Superior temporal gyrus (tissue), 1 donor: ENCODE measurements around the gene ZBTB16.
A peak's percentile ranks its signal among the peaks of the same experiment; 100 is the strongest.

Experiments
- DNase-seq: peaks from one replicate; pipeline ENCODE4 v3.0.0-alpha.2; 2016; ENCODE audit errors: extremely low spot score

Gene ZBTB16, protein sequence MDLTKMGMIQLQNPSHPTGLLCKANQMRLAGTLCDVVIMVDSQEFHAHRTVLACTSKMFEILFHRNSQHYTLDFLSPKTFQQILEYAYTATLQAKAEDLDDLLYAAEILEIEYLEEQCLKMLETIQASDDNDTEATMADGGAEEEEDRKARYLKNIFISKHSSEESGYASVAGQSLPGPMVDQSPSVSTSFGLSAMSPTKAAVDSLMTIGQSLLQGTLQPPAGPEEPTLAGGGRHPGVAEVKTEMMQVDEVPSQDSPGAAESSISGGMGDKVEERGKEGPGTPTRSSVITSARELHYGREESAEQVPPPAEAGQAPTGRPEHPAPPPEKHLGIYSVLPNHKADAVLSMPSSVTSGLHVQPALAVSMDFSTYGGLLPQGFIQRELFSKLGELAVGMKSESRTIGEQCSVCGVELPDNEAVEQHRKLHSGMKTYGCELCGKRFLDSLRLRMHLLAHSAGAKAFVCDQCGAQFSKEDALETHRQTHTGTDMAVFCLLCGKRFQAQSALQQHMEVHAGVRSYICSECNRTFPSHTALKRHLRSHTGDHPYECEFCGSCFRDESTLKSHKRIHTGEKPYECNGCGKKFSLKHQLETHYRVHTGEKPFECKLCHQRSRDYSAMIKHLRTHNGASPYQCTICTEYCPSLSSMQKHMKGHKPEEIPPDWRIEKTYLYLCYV

DNA sequence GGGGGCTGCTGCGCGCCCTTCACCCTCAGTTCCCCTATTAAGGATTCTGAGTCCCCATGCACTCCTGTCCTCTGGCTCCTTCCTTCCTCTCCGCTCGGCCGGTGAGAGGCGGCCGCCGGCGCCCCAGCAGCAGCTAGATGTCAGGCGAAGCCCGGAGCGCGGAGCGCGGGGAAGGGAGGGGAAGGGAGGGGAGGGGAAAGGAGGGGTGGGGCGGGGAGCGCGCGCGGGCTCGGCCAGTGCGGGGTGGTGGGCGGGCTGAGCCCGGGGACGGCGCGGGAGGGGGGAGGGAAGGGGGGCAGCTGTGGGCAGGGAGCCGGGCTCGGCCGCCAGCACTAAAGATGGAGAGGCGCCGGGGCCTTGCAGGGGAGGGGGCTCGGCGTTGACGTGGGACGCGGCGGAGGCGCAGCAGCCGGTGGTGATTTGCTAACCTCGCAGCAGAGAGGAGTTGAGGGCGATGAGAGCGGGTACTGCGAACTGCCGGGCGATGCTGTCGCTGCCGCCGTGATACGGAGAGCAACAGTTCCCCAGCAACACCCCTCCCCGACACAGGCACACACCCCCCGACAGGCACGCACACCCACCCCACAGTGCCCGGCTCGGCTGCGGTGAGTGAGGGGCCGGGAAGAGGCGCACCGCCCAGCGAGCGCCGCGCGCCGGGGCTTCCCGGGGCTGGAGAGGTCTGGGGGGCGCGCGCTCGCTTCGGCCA lies at the start of gene ZBTB16:
Gene ZBTB16, plus strand, starts transcription at position 434 of the 706 bp plus-strand sequence. CDS start 3,590 bp downstream, outside the sequence.
- peak; percentile 88 for DNase-seq

DNA sequence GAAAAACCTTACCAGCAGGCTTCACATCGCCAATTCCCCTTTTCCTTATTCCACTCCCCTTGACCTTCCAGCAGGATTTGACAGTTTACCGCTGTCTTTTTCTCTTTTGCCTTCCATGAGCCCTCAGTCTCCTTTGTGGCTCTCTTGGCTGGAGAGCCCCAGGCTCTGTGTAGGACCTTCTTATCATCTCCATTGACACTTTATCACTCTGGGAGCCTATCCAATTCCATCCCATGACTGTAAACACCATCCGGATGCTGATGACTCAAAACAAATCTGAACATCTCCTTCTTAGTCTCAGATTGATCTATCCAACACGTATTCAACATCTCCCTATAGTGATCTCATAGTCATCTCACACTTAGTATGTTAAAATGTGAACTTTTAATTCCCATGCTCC lies 48.6 kb upstream of the ZBTB16 start:
- DNase-seq, result no peak

DNA sequence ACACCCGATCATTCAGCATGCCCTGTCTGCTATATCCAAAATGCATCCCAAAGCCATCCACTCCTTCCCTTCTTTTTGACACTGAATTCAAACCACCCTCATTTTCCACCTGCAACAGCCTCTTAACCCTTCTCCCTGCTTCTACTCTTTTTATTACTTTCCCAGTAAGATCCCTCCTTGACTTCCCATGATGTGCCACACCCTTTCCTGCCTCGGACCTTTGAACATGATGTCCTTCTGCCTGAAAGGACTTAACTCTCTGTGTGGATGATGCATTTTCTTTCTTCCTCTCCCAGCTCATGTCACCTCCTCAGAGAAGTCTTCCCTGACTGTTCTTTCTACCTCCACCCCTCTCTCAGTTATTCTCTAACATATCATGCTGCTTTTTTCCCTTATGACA lies 48.1 kb upstream of the ZBTB16 start:
- DNase-seq, result no peak

DNA sequence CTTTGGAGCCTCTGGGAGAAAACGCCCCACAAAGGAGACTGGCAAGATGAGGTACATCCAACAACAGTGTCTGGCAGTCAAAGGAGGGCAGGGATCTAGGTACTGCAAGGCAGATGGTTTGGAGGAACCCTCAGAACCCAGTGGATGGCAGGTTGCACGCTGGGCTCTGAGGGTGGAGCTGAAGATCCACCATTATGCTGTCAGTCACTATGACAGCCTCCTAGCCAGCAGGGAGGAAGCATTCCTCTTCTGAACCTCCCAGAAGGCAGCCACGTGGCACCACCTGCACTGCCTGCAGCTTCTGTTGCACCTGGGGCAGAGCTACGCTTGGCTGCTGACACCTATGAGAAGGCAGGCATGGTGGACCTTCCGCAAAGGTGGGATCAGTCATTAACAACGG lies 44.4 kb upstream of the ZBTB16 start:
- no peak for DNase-seq

DNA sequence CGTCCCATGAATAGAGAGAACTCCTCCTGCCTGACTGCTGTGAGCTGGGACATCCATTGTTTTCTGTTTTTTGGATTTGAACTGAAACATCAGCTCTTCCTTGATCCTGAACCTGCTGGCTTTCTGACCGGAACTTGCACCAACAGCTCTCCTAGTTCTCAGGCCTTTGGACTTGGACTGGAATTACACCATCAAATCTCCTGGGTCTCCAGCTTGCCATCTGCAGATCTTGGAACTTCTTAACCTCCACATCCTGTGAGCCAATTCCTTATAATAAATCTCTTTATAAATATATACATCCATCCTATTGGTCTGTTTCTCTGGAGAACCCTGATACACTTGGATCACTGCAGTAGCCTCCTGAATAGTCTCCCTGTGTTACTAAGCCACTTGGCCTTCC lies 42.5 kb upstream of the ZBTB16 start:
- DNase-seq, result no peak

DNA sequence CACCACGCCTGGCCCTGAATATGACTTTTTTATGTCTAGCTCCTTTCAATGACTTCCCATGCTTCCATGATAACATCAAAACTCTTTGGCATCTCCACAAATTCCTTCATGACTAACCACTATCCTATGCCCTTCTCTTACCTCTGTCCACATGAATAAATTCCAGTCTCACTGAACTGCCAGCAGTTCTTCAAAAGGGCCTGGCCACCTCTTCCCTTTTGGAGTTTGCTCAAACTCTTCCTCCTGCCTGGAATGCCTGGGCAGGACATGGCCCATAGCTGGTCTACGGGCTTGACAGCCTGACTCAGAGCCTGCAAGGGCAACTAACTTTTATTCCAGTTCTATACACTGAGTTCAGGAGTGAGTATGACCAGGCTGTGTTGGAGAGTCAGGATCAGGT lies 41.8 kb upstream of the ZBTB16 start:
- no peak for DNase-seq

DNA sequence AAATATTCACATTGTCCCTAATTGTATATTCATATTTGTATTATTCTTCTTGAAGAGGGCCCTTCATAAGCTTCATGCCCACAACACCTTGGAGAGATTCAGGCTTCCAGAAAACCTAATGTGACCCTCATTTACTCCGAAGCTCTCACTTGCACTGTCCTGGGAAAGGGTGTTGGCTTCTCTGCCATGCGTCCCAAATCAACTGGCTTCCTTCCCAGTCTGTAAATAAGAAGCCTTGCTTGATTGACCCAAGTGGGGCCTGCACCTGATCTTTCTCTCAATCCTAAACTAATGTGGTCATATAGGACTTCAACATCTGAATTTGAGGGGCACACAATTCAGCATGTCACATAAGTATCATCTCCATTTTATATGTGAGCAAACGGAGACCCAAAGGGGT lies 40.5 kb upstream of the ZBTB16 start:
- DNase-seq, result no peak

DNA sequence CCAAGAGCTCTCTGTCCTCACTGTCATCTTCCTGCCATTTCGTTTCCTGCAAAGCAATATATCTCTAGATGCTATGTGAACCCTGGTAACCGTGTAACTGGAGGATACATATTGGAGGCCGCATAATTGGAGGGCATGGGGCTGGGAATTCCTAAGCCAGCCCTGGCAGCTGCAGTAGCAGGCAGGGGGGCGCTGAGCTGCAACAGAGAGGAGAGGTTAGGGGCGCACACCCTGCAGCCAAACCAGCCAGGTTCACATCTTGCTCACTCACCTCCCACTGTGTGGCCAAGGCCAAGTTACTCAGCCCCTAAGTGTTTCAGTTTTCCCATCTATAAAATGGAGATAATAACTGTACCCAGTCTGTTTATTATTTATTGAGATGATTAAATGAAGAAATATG lies 39.9 kb upstream of the ZBTB16 start:
- no peak for DNase-seq

DNA sequence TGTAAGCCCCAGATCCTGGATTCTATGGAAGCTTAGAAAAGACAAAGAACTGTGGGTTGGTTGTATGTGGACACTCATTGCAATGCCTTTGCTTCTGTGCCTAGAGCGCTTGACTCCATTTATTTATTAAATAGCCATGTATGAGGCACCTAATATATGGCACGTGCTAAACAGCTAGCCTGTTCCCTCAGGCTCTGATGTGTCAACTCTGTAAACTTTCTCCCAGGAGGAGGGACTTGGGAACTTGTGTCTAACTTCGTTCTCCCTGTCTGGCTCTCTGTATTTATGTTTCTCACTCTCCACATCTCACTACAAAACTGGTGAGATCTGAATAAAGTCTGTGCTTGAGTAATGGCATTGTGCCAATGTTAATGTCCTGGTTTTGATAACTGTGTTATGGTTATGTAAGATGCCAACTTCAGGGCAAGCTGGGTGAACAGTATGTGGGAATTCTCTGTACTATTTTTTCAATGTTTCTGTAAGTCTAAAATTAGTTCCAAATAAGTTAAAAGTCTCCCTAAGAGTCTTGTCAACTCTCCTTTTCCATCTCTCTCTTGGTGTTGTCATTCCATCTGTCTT lies 34.1 kb upstream of the ZBTB16 start:
- DNase-seq, result peak; percentile 51

DNA sequence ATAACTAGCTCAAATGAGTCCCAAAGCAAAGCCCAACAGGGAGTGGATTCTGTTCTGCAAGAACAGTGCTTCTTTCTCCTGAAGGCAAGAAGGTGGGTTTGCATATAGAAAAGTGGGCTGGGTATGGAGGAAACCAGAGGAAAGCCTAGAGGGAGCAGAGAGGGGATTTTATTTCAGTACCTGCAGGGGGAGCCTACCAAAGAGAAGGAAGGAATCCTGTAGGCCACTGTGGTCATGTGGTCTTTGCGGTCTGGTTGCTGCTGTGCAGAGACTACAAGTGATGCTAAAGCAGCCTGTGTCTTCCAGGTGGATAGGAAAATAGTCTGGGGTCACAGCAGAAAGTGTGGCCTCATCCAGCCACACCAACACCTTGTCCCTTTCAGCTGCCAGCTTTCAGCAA lies 33.2 kb upstream of the ZBTB16 start:
- DNase-seq, result no peak

DNA sequence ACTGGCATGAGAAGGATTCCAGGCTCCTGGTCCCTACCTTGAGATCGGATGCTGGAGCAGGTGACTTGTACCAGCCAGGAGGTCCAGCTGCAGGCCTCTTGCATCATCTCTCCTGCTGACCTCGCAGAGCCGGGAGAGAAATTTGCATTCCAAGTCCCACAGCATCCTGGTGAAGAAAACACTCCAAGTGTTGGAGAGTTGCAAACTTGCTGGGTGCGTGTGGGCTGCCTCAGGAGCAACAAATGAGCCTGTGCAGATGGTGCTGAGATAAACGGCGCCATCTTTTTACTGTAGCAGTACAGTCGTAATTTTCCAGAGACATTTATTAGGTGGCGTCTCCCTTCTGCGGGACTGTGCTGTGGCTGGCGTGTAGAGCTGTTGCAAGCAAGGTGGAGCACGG lies 32.1 kb upstream of the ZBTB16 start:
- no peak for DNase-seq

DNA sequence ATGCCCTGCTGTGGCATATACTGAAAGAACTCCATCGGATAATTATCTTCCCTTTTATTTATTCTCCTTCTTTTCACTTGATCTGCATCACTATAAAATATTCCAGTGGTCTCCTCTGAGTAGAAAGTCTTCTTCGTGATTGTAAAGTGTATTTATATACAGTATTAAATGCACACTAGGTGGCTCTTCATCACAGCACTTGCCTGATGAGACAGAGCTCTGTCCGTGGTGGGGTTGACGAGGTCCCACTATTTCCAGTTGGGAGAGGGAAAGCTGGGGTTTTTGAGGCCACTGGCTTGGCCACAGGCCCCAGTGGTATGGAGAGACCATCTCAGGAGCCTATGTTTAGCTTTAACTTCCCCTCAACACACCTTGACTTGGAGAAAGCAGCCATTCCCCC lies 31.6 kb upstream of the ZBTB16 start:
- no peak for DNase-seq

DNA sequence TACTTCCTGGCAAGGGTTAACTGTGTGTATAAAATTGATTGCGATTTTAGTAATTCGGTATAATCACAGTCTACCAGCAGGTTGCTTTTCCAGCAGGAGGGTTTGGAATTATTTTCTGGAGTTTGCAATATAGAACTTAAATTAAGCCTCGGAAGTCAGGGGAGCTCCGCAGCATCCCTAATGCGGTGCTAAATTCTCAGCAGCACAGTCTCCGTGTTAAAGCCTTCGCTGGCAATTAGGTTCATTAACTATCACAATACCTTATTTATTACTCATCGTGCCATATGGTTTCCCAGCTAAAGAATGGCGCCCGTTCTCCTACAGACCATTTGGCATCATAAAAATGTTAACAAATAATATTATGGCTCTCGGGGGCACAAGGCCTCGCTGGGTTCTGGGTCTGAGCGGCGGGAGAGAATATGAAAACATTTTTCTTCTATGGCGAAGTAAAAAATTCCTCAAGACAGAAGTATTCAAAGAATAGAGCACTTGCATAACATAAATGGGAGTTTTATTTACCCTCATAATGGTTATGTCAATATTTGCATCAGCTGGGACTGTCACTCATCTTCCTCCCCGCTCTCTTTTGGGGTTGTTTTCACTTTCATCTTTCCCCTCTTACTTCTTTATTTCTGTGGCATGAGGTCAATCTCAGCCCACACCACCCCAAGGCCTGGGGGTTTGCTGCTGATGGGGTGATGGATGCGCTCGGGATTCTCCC lies 28.1 kb upstream of the ZBTB16 start:
- DNase-seq, result no peak

DNA sequence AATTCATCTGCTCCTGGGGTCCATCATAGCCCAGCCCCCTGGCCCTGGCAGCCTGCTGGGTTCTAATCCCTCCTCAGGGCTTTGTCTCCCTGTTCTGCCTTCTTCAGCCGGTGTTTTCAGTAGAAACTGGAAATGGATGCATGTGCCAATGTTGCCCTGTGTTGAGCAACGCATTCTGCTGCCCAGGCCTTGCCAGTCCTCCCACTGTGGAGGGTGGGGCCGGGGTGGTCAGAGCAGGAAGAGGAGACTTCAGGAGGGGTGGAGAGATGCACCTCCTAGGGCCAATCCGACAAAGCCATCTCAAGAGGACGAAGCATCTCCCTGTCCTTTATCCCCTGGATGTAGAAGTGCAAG lies 27.6 kb upstream of the ZBTB16 start:
- no peak for DNase-seq

DNA sequence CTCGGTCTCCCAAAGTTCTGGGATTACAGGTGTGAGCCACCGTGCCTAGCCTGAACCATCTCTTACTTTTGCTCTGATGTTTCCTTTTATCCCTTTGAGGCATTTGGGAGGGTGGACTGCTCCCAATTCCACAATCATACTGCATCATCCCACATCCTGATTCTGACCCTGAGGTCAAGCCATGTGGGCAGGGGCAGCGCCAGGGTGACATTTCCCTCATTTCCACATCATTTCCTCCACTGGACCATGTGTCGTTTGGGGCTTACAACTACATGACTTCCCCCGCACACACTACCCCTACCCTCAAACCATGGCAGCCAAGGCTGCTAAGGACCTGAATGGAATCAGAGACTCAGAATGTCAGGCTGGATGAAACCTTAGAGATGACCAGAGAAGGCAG lies 26.4 kb upstream of the ZBTB16 start:
- no peak for DNase-seq

DNA sequence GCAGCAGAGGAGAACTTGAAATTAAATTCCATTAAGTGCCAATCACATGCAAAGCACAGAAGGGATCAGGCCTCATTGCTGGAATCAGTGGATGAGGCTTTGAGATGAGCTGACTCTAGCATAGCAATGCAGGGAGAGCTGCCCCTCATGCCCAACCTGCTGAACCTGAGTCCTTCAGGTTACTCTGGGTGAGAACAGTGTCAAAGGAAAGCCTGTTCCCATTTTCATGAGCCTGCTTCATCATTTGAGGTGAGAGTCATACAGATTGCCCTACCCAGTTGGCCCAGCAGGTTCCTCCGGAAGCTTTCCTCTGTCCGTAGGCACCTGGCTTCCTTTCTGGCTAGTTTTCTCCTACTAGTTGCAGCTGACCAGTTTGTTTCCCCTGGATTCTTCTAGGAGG lies 25.9 kb upstream of the ZBTB16 start:
- no peak for DNase-seq

DNA sequence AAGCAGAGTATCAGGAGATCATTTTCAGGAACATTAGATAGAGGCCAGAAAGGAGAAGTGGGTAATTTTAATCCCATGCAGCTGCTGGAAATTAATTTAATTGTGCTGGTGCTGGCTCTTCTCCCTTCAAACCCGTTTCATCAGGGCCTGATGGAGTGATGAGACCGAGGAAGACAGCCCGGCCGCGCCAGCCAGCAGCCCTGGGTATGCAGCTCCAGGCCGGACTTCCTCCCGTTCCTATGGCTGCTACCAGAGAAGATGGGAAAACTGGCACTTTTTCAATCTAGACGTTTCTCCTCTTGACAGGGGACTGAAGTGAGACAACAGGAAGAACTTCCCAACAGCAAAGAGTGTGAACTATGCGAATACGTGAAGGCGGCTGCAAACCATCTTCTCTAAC lies 24.6 kb upstream of the ZBTB16 start:
- DNase-seq, result no peak

DNA sequence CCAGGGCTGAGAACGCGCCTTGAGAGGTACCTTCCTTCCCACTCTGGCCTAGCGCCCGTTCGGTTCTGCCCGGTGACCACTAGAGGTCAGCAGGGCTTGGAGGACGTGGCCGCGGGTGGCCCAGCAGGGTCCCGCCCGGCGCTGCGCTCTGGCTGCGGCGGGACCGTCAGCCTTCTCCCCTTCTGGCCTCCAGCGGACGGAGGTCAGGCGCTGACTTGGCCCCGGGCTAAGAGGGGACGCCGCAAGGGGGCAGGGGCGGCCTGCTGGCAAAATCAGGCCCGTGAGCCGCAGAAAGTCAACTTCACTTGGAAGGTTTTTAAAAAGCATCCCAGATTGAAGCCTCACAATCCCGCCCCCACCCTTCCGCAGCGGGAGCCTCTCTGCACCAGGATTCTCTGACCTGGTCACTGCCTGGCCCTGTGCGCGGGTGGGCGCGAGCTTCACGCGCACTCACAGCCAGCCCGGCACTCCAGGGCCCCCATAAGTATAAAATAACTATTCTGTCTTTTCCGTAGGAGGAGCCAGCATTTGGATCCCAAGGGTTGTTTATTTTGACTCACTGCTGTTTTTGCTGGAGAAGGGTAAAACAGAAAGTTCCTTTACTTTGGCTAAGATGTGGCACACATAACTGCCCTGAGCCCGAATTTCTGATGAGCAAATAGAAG lies 23.2 kb upstream of the ZBTB16 start:
- peak; percentile 76 for DNase-seq

DNA sequence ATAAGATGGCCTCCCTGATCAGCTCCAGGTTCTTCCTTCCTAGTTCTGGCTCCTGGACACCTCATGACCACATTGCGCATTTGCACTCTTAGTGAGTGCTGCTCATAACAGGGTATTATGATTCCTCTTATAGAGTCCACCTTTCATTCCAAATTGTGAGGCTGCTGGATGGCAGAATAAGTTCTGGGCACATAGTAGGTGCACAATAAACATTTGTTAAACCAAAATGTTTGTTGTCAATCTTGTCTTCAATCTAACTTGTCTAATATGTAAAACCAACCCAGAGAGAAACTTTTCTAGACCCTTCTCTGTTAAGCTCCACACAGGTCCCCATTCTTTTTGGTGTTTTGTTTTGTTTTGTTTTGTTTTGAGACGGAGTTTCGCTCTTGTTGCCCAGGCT lies 22.6 kb upstream of the ZBTB16 start:
- DNase-seq, result no peak

DNA sequence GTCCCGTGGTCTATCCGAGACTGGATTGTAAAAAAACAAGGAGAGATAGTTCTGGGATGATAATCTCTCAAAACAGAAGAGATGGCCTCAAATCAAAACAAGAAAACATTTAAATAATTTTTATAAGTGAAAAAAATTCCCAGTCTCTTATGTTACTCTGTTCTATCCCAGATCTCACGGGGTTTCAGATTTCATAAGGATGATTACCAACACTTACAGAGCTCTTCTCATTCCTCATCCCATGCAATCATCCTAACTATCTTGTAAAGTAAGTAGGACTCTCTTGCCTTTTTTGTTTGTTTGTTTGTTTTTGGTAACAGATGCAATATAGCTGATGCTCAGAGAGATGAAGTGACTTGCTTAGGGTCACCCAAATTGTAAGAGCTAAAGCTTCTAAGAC lies 20.0 kb upstream of the ZBTB16 start:
- DNase-seq, result no peak

DNA sequence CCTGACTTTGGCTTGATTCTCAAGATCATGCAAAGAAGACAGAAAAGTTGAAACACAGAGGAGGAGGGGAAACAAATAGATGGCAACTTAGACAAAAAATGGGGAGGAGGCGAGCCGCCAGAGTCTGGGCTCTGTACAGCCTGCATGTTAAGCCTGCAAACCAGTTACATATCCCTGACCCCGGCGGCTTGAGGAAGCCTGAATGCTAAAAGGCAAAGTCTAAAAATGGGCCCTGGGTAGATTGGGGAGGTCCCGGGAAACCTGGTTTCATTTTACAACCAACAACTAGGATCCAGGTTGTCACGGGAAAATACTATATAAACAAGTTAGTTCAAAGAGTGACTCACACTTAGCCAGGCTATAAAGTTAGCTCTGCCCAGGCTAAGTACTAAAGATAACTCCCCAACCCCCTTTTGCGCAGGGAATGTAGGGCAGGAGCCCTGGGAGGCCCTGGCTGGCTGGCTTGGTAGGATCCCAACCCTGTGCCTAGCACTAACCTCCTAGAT lies 18.8 kb upstream of the ZBTB16 start:
- no peak for DNase-seq
